ENCODE measurements around the gene TET3. TPM values are rescaled to one million over a fixed set of nuclear protein-coding genes. Genes with fewer than 3 reads are reported as not detected.

TET3 gene
- total and polyA plus RNA-seq, 2 of the 8 experiments (the other 6 are each of a cell fraction or from before 2014, with no cell fraction given) = 4.5 to 21.1 TPM

GRCh38 chr2:73984922-73985307 lies 205 bp downstream of the TET3 start:
- FAIRE-seq (no peak), DNase-seq (ENCODE audit: low read depth in 1 of 2, low spot score in 2 of 2) (peak in 1 of 2 experiments; percentile 72)
- no peak overlapping the region for H4K91ac ChIP-seq (replicated peaks; ENCODE audit: insufficient read length, low read length)
- peaks cover 18% of the 10 kb centered on the region for H3K23me2 ChIP-seq (ENCODE audit: low read depth, low read length)
- 0 out of 2 replicates have a peak overlapping the region, but pooled peaks have one; percentile 31 for H3K27ac ChIP-seq (ENCODE audit: low read depth, low read length)
- no peaks in the 10 kb centered on the region; a peak in 2 of 8 replicates for H3K36me3 ChIP-seq (ENCODE audit: control insufficient read depth in 2 of 4, insufficient read depth in 4 of 4, low read length in 3 of 4)
- no CpG with 5 or more reads among the region's 58 CpGs for WGBS, 2 experiments (ENCODE audit: extremely low coverage in 1 of 2, insufficient coverage in 1 of 2, insufficient read length in 1 of 2, insufficient replicate concordance in 2 of 2, low coverage in 1 of 2, low lambda C conversion rate in 2 of 2, missing lambda C conversion rate in 1 of 2)
- no peak overlapping the region for H3K18ac ChIP-seq (ENCODE audit: extremely low read depth, low read length)
- peaks cover 16% of the 10 kb centered on the region for H3K79me1 ChIP-seq (ENCODE audit: low read depth, low read length)
- H3K4ac ChIP-seq (replicated peaks; ENCODE audit: insufficient read length, low read depth, low read length) = no peak overlapping the region
- peak overlapping the region; percentile 82 to 99; a peak in 2 of 4 replicates for H3K4me2 ChIP-seq (ENCODE audit: insufficient read depth in 1 of 2, low read depth in 2 of 2, low read length in 2 of 2)
- no peak overlapping the region for H2AFZ ChIP-seq (ENCODE audit: low read length)
- no peak overlapping the region for H2BK20ac ChIP-seq (ENCODE audit: low read length)
- no peaks in the 10 kb centered on the region for H3K9me3 ChIP-seq (ENCODE audit: insufficient read depth in 2 of 2, low read depth in 1 of 2, low read length in 1 of 2)
- no peak overlapping the region for H2BK15ac ChIP-seq (ENCODE audit: low read length)
- H2AK5ac ChIP-seq (ENCODE audit: low read depth, low read length) = no peak overlapping the region
- peaks cover 14 to 39% (median 28%) of the 10 kb centered on the region in 4 experiments for H3K27me3 ChIP-seq (replicated peaks in 1 of 4; ENCODE audit: control insufficient read depth in 3 of 4, extremely low read depth in 1 of 4, insufficient read depth in 3 of 4, low read length in 3 of 4)
- no peak overlapping the region for H4K5ac ChIP-seq (ENCODE audit: insufficient read length, low read depth, low read length)
- H3K4me3 ChIP-seq (ENCODE audit: extremely low read depth in 1 of 4, insufficient read depth in 2 of 4, low read depth in 3 of 4, low read length in 4 of 4) = peak overlapping the region; percentile 48 to 79 (median 73); a peak in 5 of 8 replicates
- ChIA-PET CTCF (ENCODE audit: partially characterized antibody) (no interaction called here), POLR2A (ENCODE audit: partially characterized antibody) (interaction anchor here (1.2 to 7.5 kb wide), 8 partner anchors 11 to 163 kb away, joined by 3 to 94 read pairs (median 4); partner anchors contain the start of gene BOLA3)
- no peak overlapping the region for H2BK5ac ChIP-seq (ENCODE audit: low read depth, low read length)
- peaks cover 11 to 37% (median 21%) of the 10 kb centered on the region in 4 experiments for H3K4me1 ChIP-seq (replicated peaks in 1 of 4; ENCODE audit: control insufficient read depth in 3 of 4, insufficient read depth in 4 of 4, low read length in 3 of 4)
- TF ChIP-seq POLR2A (IDR thresholded peaks at IDR 0.05; ENCODE audit: control extremely low read depth in 1 of 2, low read depth in 2 of 2, low read length in 2 of 2) (peak in 1 of 2 experiments; percentile 61; a peak in 2 of 3 replicates), KDM1A (IDR thresholded peaks at IDR 0.05; ENCODE audit: borderline replicate concordance, low read length) (no peak), TAF1 (IDR thresholded peaks at IDR 0.05; ENCODE audit: low read depth, low read length) (peak; percentile 37), RNF2 (IDR thresholded peaks at IDR 0.05; ENCODE audit: borderline replicate concordance, low read depth, low read length, missing control alignments, poor library complexity, severe bottlenecking) (no peak), POLR2AphosphoS5 (IDR thresholded peaks at IDR 0.05; ENCODE audit: low read depth, low read length) (peak; percentile 29; the same call in 1 of the 2 replicates), TAF7 (optimal IDR thresholded peaks at IDR 0.05; ENCODE audit: borderline replicate concordance, low read depth, low read length) (peak; percentile 42), PHF8 (conservative IDR thresholded peaks at IDR 0.05; ENCODE audit: low read depth, low read length) (0 out of 2 replicates have a peak, but pooled peaks have one; percentile 38), EGR1 (IDR thresholded peaks at IDR 0.05; ENCODE audit: borderline replicate concordance, low read depth, low read length) (no peak)
- H3K79me2 ChIP-seq (ENCODE audit: control insufficient read depth in 1 of 2, insufficient read depth in 2 of 2, low read length in 2 of 2) = peaks cover 17 to 45% of the 10 kb centered on the region in 2 experiments; a peak in 3 of 4 replicates
- H4K8ac ChIP-seq (ENCODE audit: extremely low read depth, insufficient read depth, low read length) = peak overlapping the region; percentile 95; the same call in 1 of the 2 replicates
- no peak overlapping the region for H2BK120ac ChIP-seq (replicated peaks; ENCODE audit: low read depth, low read length)
- peaks cover 19 to 25% of the 10 kb centered on the region in 2 experiments for H4K20me1 ChIP-seq (replicated peaks in 1 of 2; ENCODE audit: control insufficient read depth in 1 of 2, insufficient read depth in 2 of 2, low read length in 2 of 2)
- no peak overlapping the region for H3K56ac ChIP-seq (replicated peaks; ENCODE audit: insufficient read length, low read depth, low read length)
- peak overlapping the region in 3 of 4 experiments; percentile 76 to 94 (median 81); a peak in 4 of 7 replicates for H3K9ac ChIP-seq (replicated peaks in 1 of 4; ENCODE audit: extremely low read depth in 1 of 4, low read depth in 3 of 4, low read length in 3 of 4)
- no peak overlapping the region for H3K23ac ChIP-seq (ENCODE audit: insufficient read length)
- no peak overlapping the region for H2BK12ac ChIP-seq (ENCODE audit: low read depth, low read length)
- no peak overlapping the region for H3K14ac ChIP-seq (ENCODE audit: insufficient read length)

Data from H1 (cell line).